ENCODE data around the gene TRMT1.
A peak's percentile ranks its signal among the peaks of the same experiment; 100 is the strongest.

The TRMT1 gene

DNA sequence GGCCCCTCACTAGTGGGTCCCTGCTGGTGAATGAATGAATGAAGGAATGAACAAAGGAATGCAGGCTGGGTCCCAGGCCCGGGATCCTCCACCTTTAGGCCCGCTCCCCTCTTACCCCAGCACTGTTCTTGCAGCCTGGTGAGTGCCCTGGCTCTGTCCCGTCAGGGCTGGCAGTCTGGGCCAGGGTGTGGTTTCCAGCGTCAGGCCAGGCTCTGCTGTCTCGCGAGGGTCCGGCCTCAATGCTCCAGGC is 14.2 kb downstream of the TRMT1 start:
- DNase-seq (ENCODE audit: low spot score), result no peak

- no peak for DNase-seq (ENCODE audit: low spot score)
Measured at GRCh38 chr19:13101590-13102415, 14.7 kb downstream of the TRMT1 start.

GRCh38 chr19:13100841-13101589 is 15.5 kb downstream of the TRMT1 start:
- DNase-seq (ENCODE audit: low spot score), result no peak

GRCh38 chr19:13100031-13100588 is 16.4 kb downstream of the TRMT1 start:
- no peak for DNase-seq (ENCODE audit: low spot score)

GRCh38 chr19:13099073-13099999 is 17.2 kb downstream of the TRMT1 start:
- DNase-seq (ENCODE audit: low spot score), result no peak

DNA sequence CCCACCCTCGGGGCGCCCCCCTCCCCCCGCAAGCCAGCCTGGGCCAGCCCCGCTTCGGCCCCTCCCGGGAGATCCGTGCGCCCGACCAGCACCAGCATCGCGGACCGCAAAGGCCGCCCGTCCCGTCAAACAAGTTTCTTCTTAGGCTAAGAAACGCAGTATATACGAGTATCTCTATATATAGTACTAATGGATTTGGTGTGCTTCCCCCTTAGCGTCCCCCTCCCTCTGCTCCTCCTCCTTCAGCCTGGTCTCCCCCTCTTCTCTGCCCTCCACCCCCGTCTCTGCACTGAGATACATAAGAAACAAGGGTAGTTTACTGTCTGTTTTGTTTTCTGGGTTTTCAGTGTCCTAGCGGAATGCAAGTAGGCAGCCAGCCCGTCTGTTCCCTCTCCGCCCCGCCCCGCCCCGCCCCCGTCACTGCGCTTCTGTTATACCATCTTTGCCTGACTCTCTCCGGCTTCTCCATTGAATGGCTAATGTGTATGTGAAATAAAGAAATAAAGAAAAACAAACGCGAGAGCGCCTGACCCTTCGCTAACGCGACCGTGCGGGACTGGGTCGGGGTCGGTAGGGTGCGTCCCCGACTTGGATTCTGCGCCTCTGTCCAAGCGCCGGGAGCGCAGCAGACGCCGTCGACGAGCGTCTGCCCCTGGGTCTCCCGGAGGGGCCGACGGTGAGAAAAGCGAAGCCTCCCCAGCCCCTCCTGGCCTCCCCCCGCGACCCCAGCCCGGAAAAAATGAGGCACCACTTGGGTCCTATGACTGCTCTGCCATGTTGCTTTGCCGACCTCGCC is 18.1 kb downstream of the TRMT1 start:
- DNase-seq (ENCODE audit: low spot score), result no peak

GRCh38 chr19:13097463-13098258 is 18.9 kb downstream of the TRMT1 start:
- no peak for DNase-seq (ENCODE audit: low spot score)

DNA sequence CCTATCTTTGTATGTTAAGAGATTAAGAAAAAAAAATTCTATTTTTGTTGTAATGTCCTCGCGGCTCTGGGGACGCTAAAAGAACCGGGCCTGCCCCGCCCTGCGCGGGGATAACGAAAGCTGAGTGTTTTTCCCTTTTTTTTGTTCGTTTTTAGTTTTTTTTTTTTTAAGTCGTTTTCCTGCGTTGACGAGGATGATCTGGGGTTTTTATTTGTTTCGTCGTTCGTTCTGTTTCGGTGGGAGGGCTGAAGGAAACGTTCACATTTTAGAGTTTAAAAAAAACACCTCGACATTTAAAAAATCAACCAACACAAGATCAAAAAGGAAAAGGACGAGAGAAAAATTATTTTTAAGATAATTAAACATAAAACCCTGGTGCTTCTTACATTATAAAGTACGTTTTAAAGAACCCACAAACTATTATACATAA is 19.5 kb downstream of the TRMT1 start:
- DNase-seq (ENCODE audit: low spot score), result no peak

DNA sequence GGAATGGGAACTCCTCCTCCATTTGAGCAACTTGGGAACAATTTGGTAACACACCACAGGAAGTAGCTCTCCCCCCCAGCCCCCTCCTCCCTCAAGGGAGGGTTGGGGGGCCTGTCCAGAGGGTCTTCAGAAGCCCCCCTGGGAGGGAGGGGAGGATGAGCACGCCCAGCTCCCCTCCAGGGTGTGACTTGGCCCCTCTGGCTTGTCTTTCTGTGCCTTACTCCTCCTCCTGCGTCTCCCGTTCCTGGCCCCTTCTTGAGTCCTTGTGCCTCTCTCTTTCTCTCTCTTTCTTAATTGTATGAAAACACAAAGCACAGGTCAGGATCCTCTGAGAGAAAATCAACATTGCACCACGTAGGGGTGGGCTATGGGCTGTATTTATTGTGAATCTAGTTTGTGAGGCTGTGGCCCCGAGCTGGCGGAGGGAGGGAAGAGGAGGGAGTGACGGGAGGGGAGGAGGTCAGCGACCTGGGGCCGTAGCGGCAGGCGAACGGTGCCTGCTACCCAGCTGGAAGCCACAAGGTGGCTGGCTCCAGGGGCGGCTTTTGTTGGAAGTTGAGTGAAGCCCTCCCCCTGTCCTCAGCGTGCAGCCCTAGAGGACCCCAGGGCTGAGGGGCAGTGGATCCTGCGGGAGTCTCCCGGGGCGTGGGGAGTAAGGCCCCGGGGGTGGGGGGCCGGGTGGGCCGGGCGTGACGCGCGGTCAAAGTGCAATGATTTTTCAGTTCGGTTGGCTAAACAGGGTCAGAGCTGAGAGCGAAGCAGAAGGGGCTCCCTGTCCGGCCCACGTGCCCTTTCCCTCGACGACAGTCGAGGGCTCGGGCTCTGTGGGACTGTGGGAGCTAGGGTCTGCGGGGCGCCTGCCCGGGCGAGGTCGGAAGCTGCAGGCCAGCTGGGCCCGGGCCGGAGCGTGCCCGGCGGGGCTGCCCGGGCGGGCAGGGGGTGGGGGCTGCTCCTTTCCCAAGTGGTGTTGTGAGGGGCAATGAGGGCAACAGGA is 20.3 kb downstream of the TRMT1 start:
- DNase-seq (ENCODE audit: low spot score), result no peak

GRCh38 chr19:13095393-13095784 is 21.2 kb downstream of the TRMT1 start:
- DNase-seq (ENCODE audit: low spot score), result no peak

- peak; percentile 63 for DNase-seq (ENCODE audit: low spot score)
Measured at GRCh38 chr19:13094771-13095392, 21.7 kb downstream of the TRMT1 start.

DNA sequence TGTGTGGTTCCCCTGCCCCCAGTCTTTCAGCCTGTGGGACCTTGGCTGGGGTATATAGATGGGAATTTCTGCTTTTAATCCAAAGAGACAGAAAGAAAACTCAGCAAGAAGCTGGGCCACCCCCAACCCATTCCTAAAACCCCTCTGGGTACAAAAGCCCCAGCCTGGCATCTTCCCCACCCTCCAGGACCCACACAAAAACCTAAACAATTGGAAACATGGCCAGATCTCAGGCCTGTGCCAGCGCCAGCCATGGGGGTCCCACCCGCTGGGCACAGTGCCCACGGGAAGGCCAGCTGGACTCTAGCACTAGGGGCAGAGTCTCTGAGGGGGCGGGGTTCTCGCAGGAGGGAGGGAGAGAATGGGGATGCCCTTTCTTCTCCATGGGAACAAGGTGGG is 22.4 kb downstream of the TRMT1 start:
- DNase-seq (ENCODE audit: low spot score), result no peak

GRCh38 chr19:13093407-13094105 is 23.0 kb downstream of the TRMT1 start:
- DNase-seq (ENCODE audit: low spot score), result peak; percentile 91

DNA sequence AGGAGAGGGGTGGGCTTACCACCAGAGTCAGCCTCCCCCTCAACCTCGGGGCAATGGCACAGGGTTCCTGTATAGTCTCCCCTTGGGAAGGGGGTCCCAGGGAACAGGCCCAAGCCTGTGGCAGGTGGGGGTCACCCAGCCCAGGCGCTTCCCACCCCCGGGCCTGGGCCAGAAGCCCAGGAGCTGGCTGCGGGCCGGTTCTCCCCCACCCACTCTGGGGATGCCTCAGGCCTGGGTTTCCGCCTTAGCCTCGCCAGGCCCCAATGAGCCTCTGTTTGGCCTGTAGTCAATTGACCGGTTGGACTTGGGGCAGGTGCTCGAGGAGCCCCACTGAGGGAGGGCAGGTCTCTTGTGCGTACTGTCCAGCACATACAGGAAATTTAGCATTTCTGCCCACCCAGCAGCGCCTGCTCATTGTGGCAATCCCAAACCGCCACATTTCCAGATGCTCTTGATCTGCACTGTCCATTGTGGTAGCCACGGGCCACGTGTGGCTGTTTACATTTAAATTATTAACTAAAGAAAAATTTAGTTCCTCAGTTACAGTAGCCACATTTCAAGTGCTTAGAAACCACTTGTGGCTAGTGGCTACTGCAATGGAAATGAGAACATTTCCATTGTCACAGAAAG is 23.8 kb downstream of the TRMT1 start:
- DNase-seq (ENCODE audit: low spot score), result no peak

DNA sequence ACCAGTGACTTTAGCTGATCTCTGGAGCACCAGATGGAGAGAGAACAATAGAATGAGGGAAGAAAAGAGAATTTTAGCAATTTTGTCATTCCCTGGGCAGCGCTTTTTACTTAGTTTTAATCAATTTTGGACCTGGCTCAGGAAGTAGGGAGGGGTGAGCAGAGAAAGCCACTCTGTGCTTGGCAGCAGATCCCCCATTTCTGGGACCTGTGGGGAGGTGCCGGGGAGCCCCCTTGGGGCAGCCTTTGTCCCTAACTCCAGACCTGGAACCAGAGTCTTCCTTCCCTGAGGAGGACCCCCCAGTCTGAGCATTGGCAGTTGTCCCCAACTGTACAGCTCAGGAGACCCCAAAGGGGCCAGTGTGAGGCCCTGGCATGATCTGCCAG is 24.4 kb downstream of the TRMT1 start:
- DNase-seq (ENCODE audit: low spot score), result no peak

DNA sequence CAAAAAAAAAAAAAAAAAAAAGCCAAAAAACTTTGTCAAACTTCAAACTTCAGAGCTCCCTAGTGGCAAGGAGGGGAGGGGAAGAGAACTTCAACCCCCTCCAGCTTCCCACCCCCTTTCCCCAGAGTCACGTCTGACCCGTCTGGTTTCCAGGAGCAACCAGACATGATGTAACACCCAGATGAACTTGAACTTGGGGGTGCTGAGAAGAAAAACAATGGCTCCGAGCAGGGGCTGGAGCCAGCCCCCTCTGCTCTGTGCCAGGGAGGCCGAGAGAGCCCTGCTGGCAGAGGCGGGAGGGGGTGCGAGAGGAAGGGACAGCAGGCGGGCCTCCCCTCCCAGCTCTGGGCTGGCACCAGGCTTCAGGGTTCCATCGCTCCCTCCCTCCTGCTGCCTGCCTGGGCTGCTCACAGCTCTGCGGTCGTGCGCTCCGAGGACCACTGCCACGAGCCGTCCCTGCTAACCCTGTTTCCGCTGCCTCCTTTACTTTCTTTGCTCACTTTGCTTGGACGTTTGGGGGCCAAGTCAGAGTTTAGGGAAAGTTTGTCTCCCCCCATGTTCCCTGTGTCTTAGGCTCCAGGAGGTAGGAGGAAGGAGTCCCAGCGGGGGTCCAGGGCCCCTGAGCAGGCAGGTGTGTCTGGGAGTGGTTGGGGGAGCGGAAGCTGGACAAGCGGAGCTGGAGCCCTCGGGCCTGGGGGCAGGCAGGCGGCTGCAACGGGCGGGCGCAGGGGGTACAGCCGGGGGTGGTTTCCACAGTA is 25.0 kb downstream of the TRMT1 start:
- no peak for DNase-seq (ENCODE audit: low spot score)

Data from D341Med (cell line).